Uterus (tissue), 4 donors: ENCODE measurements around the gene OR10AD1. TPM values are rescaled to one million over a fixed set of nuclear protein-coding genes. Genes with fewer than 3 reads are reported as not detected.

ENCODE experiments used
- DNase-seq, 2 donors: peaks; one replicate each; pipeline ENCODE4 v3.0.0-alpha.2; 2019 to 2020
- H3K27ac ChIP-seq, 2 donors: fragments of 200-600 bp; sonication (generic); 1 replicate in 1 of 2; 2 replicates in 1 of 2; pipeline ENCODE4 v1.5.1; 2016 to 2018
- H3K27me3 ChIP-seq, 2 donors: fragments of 200-600 bp; sonication (generic); one replicate each; pipeline ENCODE4 v1.5.1; 2018 to 2019; ENCODE audit warnings: control low read depth in 1 of 2
- H3K36me3 ChIP-seq, 2 donors: fragments of 200-600 bp; sonication (generic); one replicate each; pipeline ENCODE4 v1.5.1; 2019; ENCODE audit warnings: control low read depth in 1 of 2
- H3K4me1 ChIP-seq, 2 donors: fragments of 200-600 bp; sonication (generic); one replicate each; pipeline ENCODE4 v1.5.1; 2018 to 2019; ENCODE audit warnings: control low read depth in 1 of 2
- H3K4me3 ChIP-seq, 2 donors: fragments of 200-600 bp; sonication (generic); 1 replicate in 1 of 2; 2 replicates in 1 of 2; pipeline ENCODE4 v1.5.1; 2018 to 2019; ENCODE audit warnings: mild to moderate bottlenecking in 1 of 2
- H3K9me3 ChIP-seq, 2 donors: fragments of 200-600 bp; sonication (generic); one replicate each; pipeline ENCODE4 v1.5.1; 2019; ENCODE audit warnings: control low read depth in 1 of 2
- POLR2A ChIP-seq, 2 donors: fragments of 450-650 bp; IDR thresholded peaks; one replicate each; pipeline ENCODE4 v1.6.1; 2016; ENCODE audit warnings: antibody characterized with exemption in 2 of 2, mild to moderate bottlenecking in 1 of 2, moderate library complexity in 1 of 2
- intact Hi-C: fragments of 100-400 bp; cut with DNase I; formaldehyde crosslinking; loops from one replicate; pipeline ENCODE4 v1.15.1; 2023; ENCODE audit warnings: low total_unique reads
- total RNA-seq, 4 donors: library from RNA; depleted of rRNA in 3 of 4; stranded (reverse); fragments of >200 nt in 3 of 4; gene quantifications; one replicate each; pipeline versions ENCODE4 v1.1.0 to v1.2.4, GENCODE V29; 2014 to 2023
- TF ChIP-seq, protein P1 (sequence below), 4 experiments: fragments of 200-600 bp in 2 of 4; fragments of 450-650 bp in 2 of 4; sonication (generic) in 2 of 4; IDR thresholded peaks; one replicate each; pipeline ENCODE4 v1.5.1; 2016 to 2019; ENCODE audit warnings: antibody characterized with exemption in 4 of 4, mild to moderate bottlenecking in 2 of 4, moderate library complexity in 1 of 4
- donor health status: DM: yes; HTN: yes; CAD: no.

The OR10AD1 gene
- total RNA-seq, 4 donors from 2014 or later = not detected

- Histone ChIP-seq H3K4me1 (peaks cover 5 to 10% of the 10 kb centered on the region in 2 donors), H3K36me3 (no peaks in the 10 kb centered on the region), H3K27ac (peak overlapping the region; percentile 96 to 99), H3K27me3 (no peaks in the 10 kb centered on the region), H3K4me3 (no peak overlapping the region), H3K9me3 (no peaks in the 10 kb centered on the region)
- intact Hi-C loops = no loop called here
- TF ChIP-seq POLR2A (IDR thresholded peaks at IDR 0.05) = no peak
- TF ChIP-seq, protein P1, sequence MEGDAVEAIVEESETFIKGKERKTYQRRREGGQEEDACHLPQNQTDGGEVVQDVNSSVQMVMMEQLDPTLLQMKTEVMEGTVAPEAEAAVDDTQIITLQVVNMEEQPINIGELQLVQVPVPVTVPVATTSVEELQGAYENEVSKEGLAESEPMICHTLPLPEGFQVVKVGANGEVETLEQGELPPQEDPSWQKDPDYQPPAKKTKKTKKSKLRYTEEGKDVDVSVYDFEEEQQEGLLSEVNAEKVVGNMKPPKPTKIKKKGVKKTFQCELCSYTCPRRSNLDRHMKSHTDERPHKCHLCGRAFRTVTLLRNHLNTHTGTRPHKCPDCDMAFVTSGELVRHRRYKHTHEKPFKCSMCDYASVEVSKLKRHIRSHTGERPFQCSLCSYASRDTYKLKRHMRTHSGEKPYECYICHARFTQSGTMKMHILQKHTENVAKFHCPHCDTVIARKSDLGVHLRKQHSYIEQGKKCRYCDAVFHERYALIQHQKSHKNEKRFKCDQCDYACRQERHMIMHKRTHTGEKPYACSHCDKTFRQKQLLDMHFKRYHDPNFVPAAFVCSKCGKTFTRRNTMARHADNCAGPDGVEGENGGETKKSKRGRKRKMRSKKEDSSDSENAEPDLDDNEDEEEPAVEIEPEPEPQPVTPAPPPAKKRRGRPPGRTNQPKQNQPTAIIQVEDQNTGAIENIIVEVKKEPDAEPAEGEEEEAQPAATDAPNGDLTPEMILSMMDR (IDR thresholded peaks at IDR 0.05) = no peak
- DNase-seq = no peak
Measured at GRCh38 chr12:48201516-48201915, 1.6 kb downstream of the OR10AD1 start.

DNA sequence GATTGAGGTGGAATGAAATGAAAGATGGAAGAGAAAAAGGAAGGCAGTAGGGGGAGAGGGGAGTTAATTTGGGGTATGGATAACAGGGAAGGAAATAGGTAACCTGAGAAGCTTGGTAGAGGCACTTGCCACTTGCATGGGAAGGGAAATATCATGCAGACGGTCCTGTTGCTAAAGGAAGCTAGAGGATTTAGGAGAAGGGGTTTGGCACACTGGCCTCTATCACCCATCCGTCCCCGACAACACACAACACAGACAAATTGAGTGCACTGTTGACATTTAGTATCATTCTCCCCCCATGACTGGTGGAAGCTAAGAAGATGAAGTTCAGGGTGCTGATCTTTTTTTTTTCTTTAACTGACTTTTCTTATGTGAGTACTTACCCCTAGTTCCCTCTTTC lies 2.0 kb downstream of the OR10AD1 start:
- Histone ChIP-seq H3K27me3 (no peaks in the 10 kb centered on the region), H3K27ac (peak overlapping the region; percentile 96 to 99), H3K4me1 (peaks cover 5 to 10% of the 10 kb centered on the region in 2 donors), H3K4me3 (no peak overlapping the region), H3K36me3 (no peaks in the 10 kb centered on the region), H3K9me3 (no peaks in the 10 kb centered on the region)
- DNase-seq = no peak
- intact Hi-C loops = no loop called here
- TF ChIP-seq, protein P1 (IDR thresholded peaks at IDR 0.05) = no peak
- TF ChIP-seq POLR2A (IDR thresholded peaks at IDR 0.05) = no peak

DNA sequence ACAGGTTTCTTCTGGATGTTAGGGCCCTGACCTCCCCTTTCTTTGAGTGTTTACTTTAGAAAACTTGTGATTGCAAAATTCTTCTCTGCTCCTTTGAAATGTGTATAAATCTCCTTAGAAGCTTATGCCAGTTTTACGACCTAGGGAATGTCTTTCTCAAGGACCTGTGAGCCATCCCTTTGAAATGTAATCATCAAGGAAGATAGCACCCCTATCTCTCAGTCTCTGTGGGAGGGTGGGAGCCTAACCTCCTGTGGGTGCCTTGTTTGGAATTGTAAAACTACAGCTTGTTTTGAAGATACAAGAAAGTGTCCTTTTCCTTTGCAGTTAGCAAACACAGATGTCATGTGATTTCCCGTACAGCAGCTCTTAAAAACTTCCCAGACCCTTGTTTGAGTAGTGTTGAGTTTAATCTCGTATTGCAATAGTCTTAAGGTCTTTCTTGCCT lies 3.3 kb downstream of the OR10AD1 start:
- TF ChIP-seq, protein P1 (IDR thresholded peaks at IDR 0.05) = no peak
- TF ChIP-seq POLR2A (IDR thresholded peaks at IDR 0.05) = no peak
- no peaks in the 10 kb centered on the region for H3K9me3 ChIP-seq
- H3K36me3 ChIP-seq = no peaks in the 10 kb centered on the region
- DNase-seq = peak; percentile 30 to 81
- intact Hi-C loops = no loop called here
- H3K4me3 ChIP-seq = no peak overlapping the region
- H3K27ac ChIP-seq = peak overlapping the region; percentile 96 to 99
- H3K27me3 ChIP-seq = no peaks in the 10 kb centered on the region
- H3K4me1 ChIP-seq = peaks cover 5 to 10% of the 10 kb centered on the region in 2 donors

DNA sequence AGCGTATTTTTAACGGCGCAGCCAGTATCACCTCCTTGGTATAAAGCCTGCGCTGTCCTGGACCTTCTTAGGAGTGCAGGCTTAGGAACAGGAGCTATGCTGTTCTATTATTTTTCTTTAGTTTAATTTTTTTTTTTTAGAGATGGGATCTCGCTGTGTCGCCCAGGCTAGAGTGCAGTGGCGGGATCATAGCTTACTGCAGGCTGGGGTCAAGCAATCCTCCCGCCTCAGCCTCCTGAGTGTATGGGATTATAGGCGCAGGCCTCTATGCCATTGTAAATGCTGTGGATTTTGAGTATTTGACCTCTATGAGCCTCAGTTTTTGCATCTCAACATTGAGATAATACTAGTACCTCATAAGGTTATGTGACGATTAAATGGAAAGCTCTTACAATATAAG lies 4.1 kb downstream of the OR10AD1 start:
- TF ChIP-seq POLR2A (IDR thresholded peaks at IDR 0.05) = no peak
- TF ChIP-seq, protein P1 (IDR thresholded peaks at IDR 0.05) = no peak
- no peaks in the 10 kb centered on the region for H3K27me3 ChIP-seq
- no peaks in the 10 kb centered on the region for H3K36me3 ChIP-seq
- H3K4me3 ChIP-seq = peak overlapping the region; percentile 52 to 72
- no peak for DNase-seq
- intact Hi-C loops = no loop called here
- H3K27ac ChIP-seq = peak overlapping the region; percentile 96 to 99
- no peaks in the 10 kb centered on the region for H3K9me3 ChIP-seq
- peaks cover 5 to 10% of the 10 kb centered on the region in 2 donors for H3K4me1 ChIP-seq

- Histone ChIP-seq H3K36me3 (no peaks in the 10 kb centered on the region), H3K27me3 (no peaks in the 10 kb centered on the region), H3K4me1 (peaks cover 5 to 10% of the 10 kb centered on the region in 2 donors), H3K27ac (peak overlapping the region; percentile 96 to 99), H3K4me3 (peak overlapping the region; percentile 52 to 72), H3K9me3 (no peaks in the 10 kb centered on the region)
- intact Hi-C loops = no loop called here
- DNase-seq = peak; percentile 34 to 39
- no peak for TF ChIP-seq POLR2A (IDR thresholded peaks at IDR 0.05)
- TF ChIP-seq, protein P1 (IDR thresholded peaks at IDR 0.05) = no peak
Measured at GRCh38 chr12:48198672-48198971, 4.5 kb downstream of the OR10AD1 start.
